ENCODE data around the gene CDK1. TPM values are rescaled to one million over a fixed set of nuclear protein-coding genes. Genes with fewer than 3 reads are reported as not detected.

The CDK1 gene
- 19.0 and 40.9 TPM in 2 replicates for total RNA-seq

DNA sequence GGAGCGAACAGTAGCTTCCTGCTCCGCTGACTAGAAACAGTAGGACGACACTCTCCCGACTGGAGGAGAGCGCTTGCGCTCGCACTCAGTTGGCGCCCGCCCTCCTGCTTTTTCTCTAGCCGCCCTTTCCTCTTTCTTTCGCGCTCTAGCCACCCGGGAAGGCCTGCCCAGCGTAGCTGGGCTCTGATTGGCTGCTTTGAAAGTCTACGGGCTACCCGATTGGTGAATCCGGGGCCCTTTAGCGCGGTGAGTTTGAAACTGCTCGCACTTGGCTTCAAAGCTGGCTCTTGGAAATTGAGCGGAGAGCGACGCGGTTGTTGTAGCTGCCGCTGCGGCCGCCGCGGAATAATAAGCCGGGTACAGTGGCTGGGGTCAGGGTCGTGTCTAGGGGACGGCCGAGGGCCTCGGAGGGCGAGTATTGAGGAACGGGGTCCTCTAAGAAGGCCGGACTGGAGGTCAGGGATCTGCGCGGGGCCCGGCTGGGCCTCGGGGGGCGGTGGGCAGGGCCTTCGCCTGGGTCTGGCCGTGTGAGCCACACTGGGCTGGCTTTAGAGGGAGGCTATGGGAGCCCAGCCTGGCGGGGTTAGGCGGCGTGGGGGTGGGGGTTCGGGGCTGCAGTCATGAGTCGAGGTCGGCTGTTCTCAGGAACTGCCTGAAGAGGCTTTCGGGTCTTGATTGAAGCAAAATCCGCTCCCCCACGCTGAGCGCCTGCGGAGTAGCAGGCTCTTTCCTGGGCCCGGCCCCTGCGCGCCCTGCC lies at the start of gene CDK1:
Gene CDK1 (plus strand): TSS at position 265 of the 757 bp plus-strand sequence. CDS start 1,688 bp downstream, outside the sequence.

Other genes with a start within 250 kb of the CDK1 start
- 25.9 and 28.9 TPM in 2 replicates for gene RHOBTB1, start 165.7 kb downstream of the CDK1 start, total RNA-seq

Measured in endothelial cell of coronary artery (primary cell).